Sciatic nerve (tissue), 2 donors: Measurements from ENCODE around the gene BLVRB. TPM values are rescaled to one million over a fixed set of nuclear protein-coding genes. Genes with fewer than 3 reads are reported as not detected.
A peak's percentile ranks its signal among the peaks of the same experiment; 100 is the strongest.
"Not testable (repeated sequence)": the region's sequence is repeated elsewhere in the genome, so short reads cannot be mapped to it uniquely, and the experiment has no call there.

Experiments used
- ATAC-seq: fragments of 200-7000 bp; cut with Tn5 transposase; one replicate; pipeline ENCODE4 v1.9.1; 2020; ENCODE audit warnings: mild to moderate bottlenecking, moderate library complexity
- DNase-seq: peaks from one replicate; pipeline ENCODE4 v3.0.0-alpha.2; 2020; ENCODE audit warnings: low spot score
- intact Hi-C: fragments of 100-400 bp; cut with DNase I; formaldehyde crosslinking; loops from one replicate; pipeline ENCODE4 v1.14.2; 2022
- total RNA-seq: library from RNA; stranded (reverse); fragmentation: NEBNext Ultra II Directional; extraction: Animal tissue kit (Norgen Biotek cat#: 25700); gene quantifications from one replicate; pipeline ENCODE4 v1.2.1, GENCODE V29; 2021
- donor health status: DM: no; HTN: no; CAD: no.
- donor health status: DM: no; HTN: no; CAD: no.

BLVRB gene
- total RNA-seq, 1 donor from 2014 or later: 83.8 TPM

GRCh38 chr19:40414542-40415535 lies 50.7 kb downstream of the BLVRB start:
- DNase-seq: no peak
- ATAC-seq: peak; percentile 27
- intact Hi-C loops: no loop called here

- intact Hi-C loops: no loop called here
- DNase-seq (peak; percentile 85), ATAC-seq (peak; percentile 37)
Observed at GRCh38 chr19:40413291-40413845, 52.2 kb downstream of the BLVRB start, which contains the start of gene PRX. PRX (minus strand) TSS chr19:40413378; CDS start chr19:40407932, 5,446 bp downstream.

GRCh38 chr19:40412866-40413265 lies 52.7 kb downstream of the BLVRB start:
- ATAC-seq (no peak), DNase-seq (no peak)
- intact Hi-C loops: no loop called here

GRCh38 chr19:40411958-40412499 lies 53.5 kb downstream of the BLVRB start:
- DNase-seq (no peak), ATAC-seq (no peak)
- intact Hi-C loops: no loop called here

GRCh38 chr19:40411125-40411842 lies 54.3 kb downstream of the BLVRB start:
- no peak for ATAC-seq
- no peak for DNase-seq
- intact Hi-C loops: no loop called here

GRCh38 chr19:40410030-40410389 lies 55.5 kb downstream of the BLVRB start:
- intact Hi-C loops: no loop called here
- ATAC-seq: peak; percentile 22
- no peak for DNase-seq

GRCh38 chr19:40408598-40408925 lies 57.0 kb downstream of the BLVRB start:
- ATAC-seq, intact Hi-C loops: not testable (repeated sequence)

GRCh38 chr19:40407714-40408597 lies 57.6 kb downstream of the BLVRB start:
- no peak for ATAC-seq
- intact Hi-C loops: no loop called here
- DNase-seq: no peak

More at GRCh38 chr19:40408598-40408925, 57.0 kb downstream of the BLVRB start:
- not testable (repeated sequence) for DNase-seq

- intact Hi-C loops: no loop called here
- ATAC-seq (peak; percentile 91), DNase-seq (peak; percentile 95)
Observed at GRCh38 chr19:40403262-40403984, 62.1 kb downstream of the BLVRB start.

- DNase-seq (no peak), ATAC-seq (no peak)
- intact Hi-C loops: no loop called here
Observed at GRCh38 chr19:40400559-40400958, 65.0 kb downstream of the BLVRB start.

GRCh38 chr19:40398417-40399131 lies 67.0 kb downstream of the BLVRB start:
- ATAC-seq (peak; percentile 16), DNase-seq (no peak)
- intact Hi-C loops: no loop called here

Other genes with a start within 250 kb of the BLVRB start
- not detected for gene TTC9B, start 247.4 kb downstream of the BLVRB start, total RNA-seq
- gene CCNP, start 239.1 kb downstream of the BLVRB start, total RNA-seq: 0.40 TPM
- gene AKT2, start 180.4 kb downstream of the BLVRB start, total RNA-seq: 130 TPM
- 15.2 TPM for gene C19orf47, start 117.3 kb downstream of the BLVRB start, total RNA-seq
- gene PLD3, start 117.0 kb downstream of the BLVRB start, total RNA-seq: 218 TPM
- 0.36 TPM for gene HIPK4, start 75.6 kb downstream of the BLVRB start, total RNA-seq
- 801 TPM for gene PRX, start 52.4 kb downstream of the BLVRB start, total RNA-seq
- 18.0 TPM for gene SERTAD1, start 39.8 kb downstream of the BLVRB start, total RNA-seq
- gene SERTAD3, start 21.4 kb downstream of the BLVRB start, total RNA-seq: 47.2 TPM
- gene SPTBN4, start 1.3 kb upstream of the BLVRB start, total RNA-seq: 20.9 TPM
- 58.7 TPM for gene SHKBP1, start 111.1 kb upstream of the BLVRB start, total RNA-seq
- gene LTBP4, start 135.6 kb upstream of the BLVRB start, total RNA-seq: 1,227 TPM
- 123 TPM for gene NUMBL, start 224.9 kb upstream of the BLVRB start, total RNA-seq